ENCODE data around the gene DLG2.

DLG2 gene

DNA sequence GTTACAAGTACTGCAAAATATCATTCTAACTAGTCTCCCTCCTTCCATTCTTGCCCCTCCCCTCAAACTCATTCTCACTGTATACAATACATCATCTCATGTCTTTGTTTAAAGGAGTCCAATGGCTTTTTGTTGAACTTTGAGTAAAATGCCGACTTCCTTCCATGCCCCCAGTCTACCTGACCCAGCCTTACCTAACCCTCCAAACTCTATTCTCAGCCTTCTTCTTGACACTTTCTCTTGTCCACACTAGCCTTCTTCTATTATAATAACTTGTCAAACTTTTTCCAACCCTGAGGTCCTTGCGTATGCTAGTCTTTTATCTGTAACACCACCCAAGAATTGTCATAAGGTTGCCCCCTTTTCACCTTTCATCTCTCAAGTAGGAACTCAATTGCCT is 1329.6 kb downstream of the DLG2 start:
- DNase-seq = no peak

DNA sequence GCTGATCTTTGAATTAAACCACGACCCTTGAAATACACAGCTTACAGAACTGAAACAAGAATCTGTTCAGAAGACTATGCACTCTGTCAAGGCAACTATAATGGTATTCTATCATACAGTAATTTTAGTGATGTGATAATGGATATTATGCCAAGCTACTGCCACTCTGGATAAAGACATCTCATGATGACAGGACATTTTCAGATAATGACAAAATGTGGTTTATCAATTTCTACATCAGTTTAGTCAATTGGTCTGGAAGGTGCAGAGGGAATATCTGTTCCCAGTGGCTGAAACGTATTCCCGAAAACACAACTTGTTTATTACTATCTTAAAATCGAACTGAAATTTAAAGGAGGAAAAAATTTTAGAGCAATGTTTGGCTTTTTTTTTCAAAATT is 1331.3 kb downstream of the DLG2 start:
- DNase-seq = no peak

DNA sequence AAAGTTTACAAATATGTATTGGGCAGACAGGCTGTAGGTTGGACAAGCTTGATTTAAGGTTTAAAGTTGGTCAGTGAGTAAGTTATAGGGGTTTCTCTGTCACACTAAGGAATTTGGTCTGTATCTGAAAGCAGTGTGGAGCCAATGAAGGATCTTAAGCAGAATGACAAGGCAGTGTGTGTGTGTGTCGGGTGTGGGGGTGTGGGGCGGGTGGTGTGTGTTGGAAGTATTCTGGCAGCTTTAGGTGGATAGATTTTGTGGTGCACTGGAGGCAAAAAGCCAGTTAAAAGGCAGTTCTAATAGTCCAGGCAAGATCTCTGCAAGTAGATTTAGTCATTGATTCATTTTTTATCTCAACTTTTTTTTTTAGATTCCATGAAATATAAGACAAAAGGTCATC is 1334.2 kb downstream of the DLG2 start:
- no peak for DNase-seq

DNA sequence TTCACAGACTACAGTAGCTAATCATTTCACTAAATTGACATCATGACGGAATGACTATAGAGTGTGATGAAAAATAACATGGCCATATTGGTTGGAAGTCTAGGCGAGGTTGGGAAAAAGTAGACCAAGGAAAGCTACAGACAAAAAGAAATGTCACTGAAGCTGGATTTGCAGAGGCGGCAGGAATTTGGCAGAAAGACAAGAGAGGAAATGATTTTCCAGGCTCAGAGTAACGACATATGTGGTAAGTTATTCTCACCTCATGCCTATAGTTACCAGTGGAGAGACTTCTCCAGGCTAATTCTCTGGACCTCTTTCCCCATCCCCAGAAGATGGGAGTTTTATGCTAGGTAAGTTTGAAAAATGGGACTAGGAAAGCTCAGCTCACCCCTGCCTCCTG is 1335.1 kb downstream of the DLG2 start:
- no peak for DNase-seq

DNA sequence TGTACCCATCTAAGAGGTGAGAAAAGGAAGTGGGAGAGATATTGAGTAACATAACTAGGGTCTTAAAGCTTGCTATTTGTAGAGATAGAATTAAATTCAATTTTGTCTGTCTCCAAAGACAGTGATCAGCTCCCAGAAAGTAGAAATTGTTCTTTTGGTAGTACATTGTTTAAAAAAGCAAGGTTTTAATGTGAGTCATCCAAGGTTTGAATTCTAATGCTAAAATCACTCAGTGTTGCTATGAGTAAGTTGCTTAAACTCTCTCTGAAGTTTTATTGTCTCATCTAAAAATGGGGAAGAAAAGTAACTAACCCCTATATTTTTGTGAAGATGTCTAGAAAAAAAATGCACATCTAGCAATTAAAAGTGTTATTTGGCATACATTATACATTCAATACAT is 1336.5 kb downstream of the DLG2 start:
- no peak for DNase-seq

DNA sequence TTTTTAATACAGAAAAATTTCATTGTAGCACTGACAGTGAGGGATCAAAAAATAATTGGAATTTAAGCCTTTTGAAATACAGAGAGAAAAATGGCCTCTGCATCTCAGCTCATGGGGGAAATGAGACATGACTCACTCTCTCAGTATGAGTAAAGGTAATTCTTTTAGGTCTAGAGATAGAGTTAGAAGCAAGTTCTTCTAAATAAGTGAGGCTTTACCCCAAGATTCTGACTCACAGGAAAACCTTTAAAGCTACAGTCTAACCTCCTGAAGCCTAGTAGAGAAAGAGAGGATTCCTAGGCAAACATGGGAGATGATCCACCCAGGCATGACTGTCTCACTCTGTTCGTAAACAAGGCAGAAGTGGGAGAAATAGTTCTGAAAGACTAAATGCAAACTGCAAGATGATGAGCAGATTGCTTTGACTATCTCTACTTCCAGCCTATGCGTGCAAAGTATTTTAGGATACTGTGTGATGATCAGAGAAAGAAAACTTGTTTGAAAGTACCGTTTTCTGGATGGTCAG is 1337.7 kb downstream of the DLG2 start:
- no peak for DNase-seq

DNA sequence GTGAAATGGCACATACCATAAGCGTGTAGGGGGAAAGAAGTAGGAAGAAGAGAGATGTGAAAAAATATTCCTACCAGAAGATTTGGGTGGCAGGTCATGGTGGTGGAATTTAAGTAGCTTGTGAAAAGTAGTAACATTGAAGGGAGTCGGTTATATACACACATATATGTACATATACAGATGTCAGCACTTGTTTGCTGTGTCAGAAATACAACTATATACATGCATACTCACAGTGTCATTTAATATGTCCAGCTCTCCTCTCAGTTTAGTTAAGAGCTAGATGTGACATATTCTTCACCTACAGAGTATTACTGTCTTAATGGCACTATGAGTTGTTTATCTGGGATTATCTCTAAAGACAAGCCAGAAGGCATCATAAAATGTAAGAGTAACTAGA is 1353.6 kb downstream of the DLG2 start:
- DNase-seq = no peak

DNA sequence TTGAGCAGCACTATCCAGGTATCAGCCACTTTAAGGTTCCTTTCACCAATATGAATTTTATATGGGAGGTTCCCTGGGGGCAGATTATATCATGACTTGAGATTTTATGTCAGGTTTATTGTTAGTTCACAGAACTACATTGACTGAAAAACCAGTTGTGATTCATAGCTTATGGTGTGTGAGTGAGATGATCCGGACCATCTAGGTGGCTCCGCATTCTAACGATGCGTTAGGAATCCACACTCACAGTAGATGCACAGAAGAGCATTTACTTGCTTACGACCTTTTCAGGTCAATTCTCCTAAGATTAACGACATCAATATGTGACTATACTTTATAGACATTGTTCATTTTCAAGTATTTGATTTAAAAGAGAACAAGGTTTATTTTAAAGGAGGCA is 1356.7 kb downstream of the DLG2 start:
- no peak for DNase-seq

DNA sequence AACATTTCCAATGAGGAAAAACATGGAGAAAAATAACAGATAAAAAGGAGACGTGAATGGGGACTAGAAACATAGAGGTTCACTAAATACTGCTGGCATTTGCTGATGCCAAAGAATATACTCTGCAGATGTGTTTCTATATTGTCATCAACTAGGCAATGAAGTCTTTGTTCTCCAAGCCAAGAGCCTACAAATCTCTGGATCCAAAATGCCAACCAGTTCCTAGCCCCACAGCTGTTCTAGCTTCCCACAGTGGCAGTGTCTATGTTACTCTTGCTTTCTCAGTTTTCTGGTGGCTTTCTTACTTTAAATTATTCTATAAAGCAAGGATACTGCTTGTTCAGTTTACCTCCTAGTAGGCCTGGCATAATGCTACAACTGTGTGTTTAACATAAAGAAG is 1363.1 kb downstream of the DLG2 start:
- DNase-seq = no peak

DNA sequence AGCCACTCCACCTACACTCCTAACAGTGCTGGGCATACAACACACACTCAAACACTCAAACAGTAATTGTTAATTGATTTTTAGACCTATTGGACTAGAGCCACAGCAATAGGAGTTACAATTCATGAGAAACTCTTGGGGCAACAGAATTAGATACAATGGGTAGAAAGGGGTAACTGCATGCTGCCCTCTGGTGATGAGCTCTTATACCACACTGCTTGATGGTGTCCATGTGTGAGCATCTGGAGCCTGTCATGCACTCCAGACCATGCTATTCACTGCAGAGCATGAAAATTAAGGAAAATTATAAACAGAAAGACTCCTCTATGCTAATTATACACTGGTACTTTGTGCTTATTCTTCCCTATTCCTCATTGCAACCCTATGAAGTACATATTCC is 1365.4 kb downstream of the DLG2 start:
- no peak for DNase-seq

DNA sequence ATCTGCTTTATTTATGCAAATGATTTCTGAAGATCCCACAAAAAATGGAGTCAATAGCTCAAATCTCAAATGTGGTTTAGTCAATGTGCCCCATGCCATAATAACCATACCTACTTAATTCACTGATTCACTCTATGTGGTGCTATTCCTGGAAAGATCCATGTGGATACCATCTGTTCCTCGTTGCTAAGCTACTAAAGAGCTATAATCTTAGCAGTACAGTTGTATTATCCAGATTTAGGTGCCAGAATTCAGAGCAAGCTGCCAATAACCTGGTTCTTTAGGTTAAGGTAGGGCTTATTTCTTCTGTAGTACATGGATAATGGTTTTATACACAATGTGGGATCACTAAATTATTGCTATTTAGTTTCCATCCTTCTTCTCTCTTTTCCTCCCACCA is 1366.3 kb downstream of the DLG2 start:
- DNase-seq = no peak

DNA sequence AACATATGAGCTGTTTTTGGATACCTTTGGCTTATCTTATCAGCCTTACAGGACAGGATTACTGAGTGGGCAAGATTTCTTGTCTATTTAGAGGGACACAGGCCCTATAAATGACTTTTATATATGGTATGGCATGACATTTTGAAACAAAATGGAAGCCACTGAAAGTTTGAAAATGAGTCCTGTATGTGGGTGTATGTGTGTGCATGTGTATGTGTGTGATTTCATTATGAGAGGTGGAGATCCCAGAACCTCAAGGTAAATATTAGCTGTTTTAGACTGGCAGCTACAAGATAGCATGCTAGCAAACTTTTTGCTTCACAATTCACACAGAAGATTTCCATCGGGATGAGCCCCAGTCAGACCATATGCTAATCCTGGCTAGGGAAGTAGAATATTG is 1370.5 kb downstream of the DLG2 start:
- DNase-seq = no peak

DNA sequence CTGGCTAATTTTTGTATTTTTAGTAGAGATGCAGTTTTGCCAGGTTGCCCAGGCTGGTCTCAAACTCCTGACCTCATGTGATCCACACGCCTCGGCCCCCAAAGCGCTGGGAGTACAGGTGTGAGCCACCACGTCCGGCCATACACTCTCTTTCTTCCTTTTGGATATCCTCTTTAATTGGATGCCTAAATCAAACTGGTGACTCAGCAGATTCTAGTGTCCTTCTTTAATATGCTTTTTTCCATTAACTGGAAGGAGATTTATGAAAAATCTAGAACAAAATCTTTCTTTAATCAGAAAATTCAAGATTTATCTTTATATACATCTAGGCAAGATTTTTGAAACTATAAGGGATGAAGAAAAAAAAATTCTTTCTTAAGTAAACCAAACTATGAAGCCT is 1371.7 kb downstream of the DLG2 start:
- DNase-seq = no peak

DNA sequence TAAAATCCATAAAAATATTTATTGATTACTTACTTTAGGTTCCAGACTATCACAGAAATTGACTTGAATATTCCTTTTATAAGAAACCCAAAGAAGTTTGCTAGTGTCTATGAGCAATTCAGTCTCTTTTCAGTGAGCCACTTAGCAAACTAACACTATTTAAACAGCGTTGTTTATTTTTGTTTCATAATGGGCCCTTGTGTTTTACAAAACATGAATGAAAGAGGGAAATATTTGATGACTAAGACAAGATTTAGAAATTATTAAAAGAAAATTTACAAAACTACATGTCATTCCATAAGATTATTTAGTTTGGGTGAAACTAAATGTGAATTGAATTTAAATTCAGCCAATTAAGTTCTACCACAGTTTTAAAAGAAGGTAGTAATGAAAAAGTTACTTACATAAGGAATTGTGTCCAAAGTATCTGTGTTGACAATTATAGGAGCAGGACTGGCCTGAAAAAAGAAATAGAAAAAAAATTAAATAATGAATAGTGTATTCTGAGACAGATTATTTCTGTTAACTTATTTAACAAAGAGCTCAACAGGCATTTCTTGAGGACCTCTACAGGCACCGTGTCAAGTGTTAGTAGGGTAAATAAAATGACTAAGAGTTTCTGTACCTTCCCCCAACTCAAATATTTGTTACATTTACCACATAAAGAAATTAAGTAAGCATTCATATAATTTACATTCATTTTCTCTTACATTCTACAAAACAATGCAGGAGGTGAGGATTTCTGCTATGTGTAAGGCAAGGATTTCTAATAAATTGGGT is 1376.1 kb downstream of the DLG2 start:
- DNase-seq = no peak

DNA sequence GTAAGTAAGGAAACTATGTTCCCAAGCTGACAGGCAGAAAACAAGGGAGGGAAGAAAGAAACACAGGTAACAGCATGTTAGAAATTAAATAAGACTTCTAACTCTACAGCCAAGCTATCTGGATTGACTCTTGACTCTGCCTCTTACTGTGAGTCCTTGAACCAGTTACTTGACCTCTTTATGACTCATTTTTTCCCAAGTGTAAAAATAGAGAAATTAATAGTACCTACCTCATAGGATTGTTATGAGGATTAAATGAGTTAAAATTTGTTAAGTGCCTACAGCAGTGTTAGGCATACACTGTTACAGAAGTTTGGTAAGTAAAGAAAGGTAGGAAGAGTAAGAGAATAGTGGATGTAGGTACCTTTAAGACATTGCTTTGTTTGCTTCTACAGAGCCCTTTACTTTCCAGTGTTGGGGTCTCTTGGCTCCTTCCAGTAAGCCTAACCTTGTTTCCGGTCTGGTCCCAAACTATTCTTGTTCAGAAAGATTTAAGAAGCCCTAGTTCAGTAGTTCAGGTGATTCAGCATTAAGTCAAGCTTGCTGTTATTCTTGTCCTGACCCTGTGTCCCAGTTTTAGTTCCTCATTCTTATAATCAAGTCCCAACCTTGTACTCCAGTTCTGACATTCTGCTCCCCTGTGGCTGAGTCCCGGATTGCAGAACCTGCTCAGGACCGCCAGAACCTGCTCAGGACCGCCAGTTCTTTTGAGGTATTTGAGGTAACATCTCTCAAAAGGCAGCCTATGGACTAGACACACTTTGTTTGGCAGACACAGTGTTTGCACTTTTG is 1377.6 kb downstream of the DLG2 start:
- DNase-seq = no peak

DNA sequence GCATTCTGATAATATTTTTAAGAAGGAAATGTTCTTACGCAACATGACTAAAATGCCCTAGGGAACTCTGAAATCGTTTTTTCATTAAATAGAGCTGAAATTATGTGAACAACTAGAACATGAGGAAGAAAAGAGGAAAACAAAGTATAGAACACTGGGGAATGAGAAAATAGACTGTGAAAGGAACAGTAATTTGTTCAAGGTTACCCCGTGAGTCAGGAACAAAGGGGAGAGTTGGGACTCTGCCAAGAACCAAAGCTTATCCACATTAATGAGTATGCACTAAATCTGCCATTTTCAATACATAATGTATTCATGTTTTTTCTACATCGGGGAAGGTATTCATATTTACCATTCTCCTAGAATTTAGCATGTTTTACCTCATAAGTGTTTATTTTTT is 1379.2 kb downstream of the DLG2 start:
- DNase-seq = no peak

DNA sequence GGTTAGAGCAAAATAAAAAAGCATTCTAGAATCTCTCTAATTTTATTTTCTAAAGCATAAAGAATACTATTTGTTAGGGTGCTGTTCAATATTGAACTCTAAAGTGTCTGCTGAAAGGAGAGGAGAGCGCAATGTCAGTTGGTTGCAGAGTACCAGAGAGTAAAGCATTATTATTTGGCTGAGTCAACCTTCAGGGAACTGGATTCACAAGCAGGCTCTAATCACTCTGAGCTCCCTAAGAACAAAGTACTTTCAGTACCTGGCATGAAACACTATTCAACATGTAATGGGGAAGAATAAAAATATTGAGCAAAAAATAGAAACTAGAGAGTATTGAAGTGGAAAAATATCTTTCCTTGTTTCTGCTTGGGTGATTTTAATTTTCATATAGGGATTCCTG is 1380.0 kb downstream of the DLG2 start:
- DNase-seq = no peak

DNA sequence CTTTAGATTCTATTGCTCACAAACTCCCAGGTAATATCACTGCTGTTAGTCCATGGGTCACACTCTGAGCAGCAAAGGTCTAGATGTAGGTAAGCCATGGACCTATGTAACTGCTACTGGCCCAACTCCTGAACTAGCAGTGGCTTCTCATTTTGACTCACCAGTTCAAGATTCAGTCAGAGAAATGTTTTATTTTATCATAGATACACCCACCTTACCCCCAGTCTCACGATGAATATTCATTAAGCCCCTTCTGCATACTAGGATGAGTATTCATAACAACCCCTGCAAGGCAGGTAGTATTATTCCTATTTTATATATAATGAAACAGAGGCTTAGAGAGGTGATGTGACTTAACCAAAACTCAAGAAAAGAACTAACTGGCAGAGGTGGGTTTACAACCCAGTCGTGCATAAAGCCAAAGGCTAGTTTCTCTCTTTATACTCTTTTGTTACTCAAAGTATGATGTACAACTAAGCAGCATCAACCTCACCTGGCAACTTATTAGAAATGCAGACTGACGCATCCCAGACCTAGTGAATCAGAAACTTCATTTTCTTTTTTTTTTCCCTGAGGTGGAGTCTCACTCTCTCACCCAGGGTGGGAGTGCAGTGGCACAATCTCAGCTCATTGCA is 1383.4 kb downstream of the DLG2 start:
- DNase-seq = no peak

DNA sequence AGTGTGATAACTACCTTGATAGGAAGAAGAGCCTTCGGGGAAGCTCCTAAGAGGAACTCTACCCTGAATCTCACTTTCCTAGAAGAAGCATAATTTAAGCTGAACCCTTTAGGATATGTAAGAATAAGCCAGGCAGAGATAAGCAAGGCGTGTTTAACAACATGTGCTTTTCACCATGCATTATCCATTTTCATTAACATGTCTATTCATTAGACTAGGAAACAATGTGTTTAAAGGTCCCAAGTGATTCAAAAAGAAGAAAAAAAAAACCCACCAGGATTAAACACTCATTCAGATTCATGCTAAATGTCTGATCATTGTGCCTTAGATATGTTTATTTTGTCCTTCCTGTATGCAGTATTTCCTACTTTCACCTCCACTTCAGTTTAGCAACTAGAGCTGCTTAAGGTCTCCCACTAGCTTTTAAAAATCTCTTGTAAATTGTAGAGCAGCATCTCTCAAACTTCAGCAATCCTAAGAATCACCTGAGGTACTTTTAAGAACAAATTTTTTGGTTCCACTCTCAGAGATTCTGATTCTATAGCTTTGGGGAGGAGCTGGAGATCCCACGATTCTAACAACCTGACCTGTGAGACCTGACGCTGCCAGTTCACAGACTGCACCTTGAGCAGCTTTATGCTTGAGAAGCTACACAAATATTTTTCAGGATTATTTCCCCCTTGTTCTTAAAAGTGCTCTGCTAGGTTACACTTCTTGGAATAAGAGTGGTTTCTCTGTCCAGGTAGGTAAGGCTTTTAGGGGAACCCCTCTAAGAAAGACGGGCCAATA is 1385.6 kb downstream of the DLG2 start:
- no peak for DNase-seq

DNA sequence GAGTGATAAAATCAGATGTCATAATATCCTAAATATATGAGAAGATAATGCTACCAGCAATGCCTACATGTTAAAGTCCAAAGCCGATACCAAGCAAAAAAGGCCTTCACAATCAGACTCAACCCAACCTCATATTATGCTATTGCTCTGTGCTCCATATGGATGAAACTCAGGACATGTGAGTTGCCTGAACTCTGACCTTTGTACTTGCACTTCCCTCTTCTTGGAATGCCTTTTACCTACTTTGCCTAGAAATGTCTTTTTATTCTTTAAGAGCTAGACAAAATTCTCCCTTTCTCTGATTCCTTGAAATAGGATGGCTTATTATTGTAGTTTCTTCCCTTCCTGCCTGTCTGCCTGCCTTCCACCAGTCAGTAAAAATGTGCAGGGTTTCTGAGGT is 1386.3 kb downstream of the DLG2 start:
- DNase-seq = no peak

DNA sequence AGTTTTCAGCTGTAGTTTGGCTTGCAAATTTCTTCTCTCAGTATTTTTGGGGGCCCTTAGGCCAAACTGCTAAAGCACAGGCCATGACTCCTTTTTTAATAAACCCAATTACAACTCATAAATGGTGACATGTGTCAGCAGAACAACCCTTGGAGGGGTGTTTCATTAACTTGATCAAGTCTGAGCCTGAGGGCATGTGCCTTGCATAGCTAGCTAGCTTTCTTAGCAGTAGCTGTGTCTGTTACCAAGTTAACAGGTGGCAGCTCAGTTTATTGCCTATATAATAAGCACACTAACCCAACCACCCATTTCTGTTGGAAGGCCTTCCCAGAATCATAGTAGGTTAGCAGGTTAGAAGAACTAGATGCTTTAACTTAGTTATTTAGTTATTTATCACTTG is 1390.7 kb downstream of the DLG2 start:
- DNase-seq = no peak

DNA sequence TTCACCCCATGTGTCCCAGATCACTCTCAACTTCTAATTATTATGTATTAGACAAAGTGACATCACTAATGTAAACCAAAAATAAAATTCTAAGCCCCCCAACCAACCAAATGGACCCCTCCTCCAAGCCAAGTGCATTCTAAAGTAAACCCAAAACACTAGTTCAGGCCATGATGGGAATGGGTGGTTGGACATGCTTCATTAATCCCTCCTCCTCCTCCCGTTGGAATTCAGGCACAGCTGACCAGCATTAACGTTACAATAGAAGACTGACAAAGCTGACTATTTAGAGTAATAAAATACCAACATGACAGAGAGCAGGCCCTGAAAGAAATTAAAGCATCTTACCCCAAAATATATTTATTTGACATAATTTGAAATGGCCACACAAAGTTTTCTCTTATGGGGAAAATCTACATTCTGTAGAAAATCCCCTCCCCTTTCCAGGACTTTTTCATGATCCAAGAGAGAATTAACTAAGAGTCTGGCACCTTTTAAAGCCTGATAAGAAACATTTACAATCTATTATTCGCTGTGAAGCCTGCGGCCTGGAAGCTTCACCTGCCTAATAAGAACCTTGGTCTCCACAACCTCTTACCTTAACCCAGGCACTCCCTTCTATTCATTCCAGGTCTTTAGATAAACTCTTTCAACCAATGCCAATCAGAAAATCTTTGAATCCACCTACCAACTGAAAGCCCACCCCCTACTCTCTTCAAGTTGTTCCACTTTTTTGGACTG is 1392.5 kb downstream of the DLG2 start:
- no peak for DNase-seq

All from CD4-positive, alpha-beta T cell treated with Interferon alpha-2 for 1 hour (primary cell).